Body of pancreas (tissue), 4 donors: ENCODE results near the gene SESTD1.

Source experiments
- CTCF ChIP-seq, 7 experiments: fragments of 450-650 bp in 4 of 7; fragments of 200-600 bp in 3 of 7; sonication (generic) in 3 of 7; IDR thresholded peaks; one replicate each; pipeline ENCODE4 v1.5.1; 2016 to 2019; ENCODE audit warnings: antibody characterized with exemption in 7 of 7
- POLR2A ChIP-seq, 3 donors: fragments of 450-650 bp; IDR thresholded peaks; one replicate each; pipeline ENCODE4 v1.6.1; 2016; ENCODE audit warnings: antibody characterized with exemption in 3 of 3, mild to moderate bottlenecking in 2 of 3

- TF ChIP-seq CTCF (IDR thresholded peaks at IDR 0.05) (no peak), POLR2A (IDR thresholded peaks at IDR 0.05) (no peak)
These were observed 31.5 kb downstream of the SESTD1 start for GRCh38 chr2:179233083-179233490.
